Skeletal muscle tissue (tissue), 4 donors: ENCODE data around the gene WDR64. TPM values are rescaled to one million over a fixed set of nuclear protein-coding genes. Genes with fewer than 3 reads are reported as not detected.

Experiments
- H3K27ac ChIP-seq: one replicate; pipeline ENCODE4 v1.7.0; 2013; ENCODE audit warnings: mild to moderate bottlenecking, low read depth, low read length, inconsistent platforms
- H3K27me3 ChIP-seq, 3 donors: one replicate each; pipeline ENCODE4 v1.7.0; 2013; ENCODE audit warnings: low read length in 3 of 3; ENCODE audit not compliant: control insufficient read depth in 3 of 3, insufficient read depth in 3 of 3
- H3K36me3 ChIP-seq, 3 donors: one replicate each; pipeline ENCODE4 v1.7.0; 2013; ENCODE audit warnings: low read length in 3 of 3; ENCODE audit not compliant: control insufficient read depth in 3 of 3, insufficient read depth in 3 of 3
- H3K4me1 ChIP-seq, 3 donors: one replicate each; pipeline ENCODE4 v1.7.0; 2013; ENCODE audit warnings: low read length in 3 of 3, mild to moderate bottlenecking in 3 of 3; ENCODE audit not compliant: control insufficient read depth in 3 of 3, insufficient read depth in 3 of 3
- H3K4me3 ChIP-seq, 3 donors: one replicate each; pipeline ENCODE4 v1.7.0; 2013; ENCODE audit warnings: low read length in 3 of 3
- H3K9ac ChIP-seq, 3 donors: one replicate each; pipeline ENCODE4 v1.7.0; 2013; ENCODE audit warnings: low read length in 3 of 3, mild to moderate bottlenecking in 3 of 3, moderate library complexity in 2 of 3, low read depth in 1 of 3
- H3K9me3 ChIP-seq, 3 donors: one replicate each; pipeline ENCODE4 v1.7.0; 2013; ENCODE audit warnings: low read length in 3 of 3; ENCODE audit not compliant: control insufficient read depth in 3 of 3
- total RNA-seq: library from RNA; depleted of rRNA; stranded (reverse); fragments of >200 nt; gene quantifications from one replicate; pipeline ENCODE4 v1.2.3, GENCODE V29; 2014
- donor health status: Osteomylitis.

WDR64 gene
- not detected for total RNA-seq

GRCh38 chr1:241652012-241652411 is at the start of gene WDR64:
WDR64 (plus strand) TSS chr1:241652281; CDS start chr1:241652485, 204 bp downstream.
- Histone ChIP-seq H3K4me1 (no peaks in the 10 kb centered on the region), H3K9ac (no peak within 1 kb of the TSS), H3K9me3 (peaks cover 0 to 3% (median 0%) of the 10 kb centered on the region in 3 donors), H3K27ac (no peak within 1 kb of the TSS), H3K27me3 (no peaks in the 10 kb centered on the region), H3K4me3 (no peak within 1 kb of the TSS), H3K36me3 (no peaks in the 10 kb centered on the region)

- peaks cover 0 to 4% (median 0%) of the 10 kb centered on the region in 3 donors for H3K4me1 ChIP-seq
- no peaks in the 10 kb centered on the region for H3K27me3 ChIP-seq
- peak overlapping the region; percentile 73 for H3K27ac ChIP-seq
- H3K4me3 ChIP-seq: no peak overlapping the region
- H3K9me3 ChIP-seq: no peaks in the 10 kb centered on the region
- H3K9ac ChIP-seq: no peak overlapping the region
- no peaks in the 10 kb centered on the region for H3K36me3 ChIP-seq
These were observed 48.3 kb upstream of the WDR64 start for GRCh38 chr1:241603731-241604245.

GRCh38 chr1:241605146-241605805 is 46.8 kb upstream of the WDR64 start:
- Histone ChIP-seq H3K36me3 (no peaks in the 10 kb centered on the region), H3K27ac (no peak overlapping the region), H3K4me3 (no peak overlapping the region), H3K9me3 (no peaks in the 10 kb centered on the region), H3K9ac (no peak overlapping the region), H3K27me3 (no peaks in the 10 kb centered on the region), H3K4me1 (peaks cover 0 to 4% (median 0%) of the 10 kb centered on the region in 3 donors)

- Histone ChIP-seq H3K4me1 (peaks cover 0 to 4% (median 0%) of the 10 kb centered on the region in 3 donors), H3K36me3 (no peaks in the 10 kb centered on the region), H3K27ac (no peak overlapping the region), H3K9me3 (no peaks in the 10 kb centered on the region), H3K27me3 (no peaks in the 10 kb centered on the region), H3K4me3 (no peak overlapping the region), H3K9ac (no peak overlapping the region)
These were observed 45.5 kb upstream of the WDR64 start for GRCh38 chr1:241606544-241606943.

- H3K36me3 ChIP-seq: no peaks in the 10 kb centered on the region
- no peak overlapping the region for H3K4me3 ChIP-seq
- no peak overlapping the region for H3K27ac ChIP-seq
- H3K4me1 ChIP-seq: peaks cover 0 to 4% (median 0%) of the 10 kb centered on the region in 3 donors
- H3K9me3 ChIP-seq: no peaks in the 10 kb centered on the region
- H3K27me3 ChIP-seq: no peaks in the 10 kb centered on the region
- H3K9ac ChIP-seq: peak overlapping the region in 1 of 3 donors; percentile 44
These were observed 44.6 kb upstream of the WDR64 start for GRCh38 chr1:241607497-241607896.

GRCh38 chr1:241608379-241609033 is 43.6 kb upstream of the WDR64 start:
- Histone ChIP-seq H3K4me3 (no peak overlapping the region), H3K27me3 (no peaks in the 10 kb centered on the region), H3K9ac (no peak overlapping the region), H3K36me3 (no peaks in the 10 kb centered on the region), H3K27ac (no peak overlapping the region), H3K4me1 (peaks cover 0 to 4% (median 0%) of the 10 kb centered on the region in 3 donors), H3K9me3 (no peaks in the 10 kb centered on the region)

- H3K4me1 ChIP-seq: no peaks in the 10 kb centered on the region
- no peak overlapping the region for H3K4me3 ChIP-seq
- H3K27me3 ChIP-seq: no peaks in the 10 kb centered on the region
- H3K36me3 ChIP-seq: no peaks in the 10 kb centered on the region
- H3K9ac ChIP-seq: no peak overlapping the region
- H3K9me3 ChIP-seq: no peaks in the 10 kb centered on the region
- H3K27ac ChIP-seq: no peak overlapping the region
These were observed 41.8 kb upstream of the WDR64 start for GRCh38 chr1:241610056-241610815.

GRCh38 chr1:241611063-241611462 is 41.0 kb upstream of the WDR64 start:
- Histone ChIP-seq H3K4me1 (no peaks in the 10 kb centered on the region), H3K4me3 (no peak overlapping the region), H3K9ac (no peak overlapping the region), H3K27ac (no peak overlapping the region), H3K9me3 (no peaks in the 10 kb centered on the region), H3K36me3 (no peaks in the 10 kb centered on the region), H3K27me3 (no peaks in the 10 kb centered on the region)

- no peaks in the 10 kb centered on the region for H3K4me1 ChIP-seq
- H3K36me3 ChIP-seq: no peaks in the 10 kb centered on the region
- no peaks in the 10 kb centered on the region for H3K9me3 ChIP-seq
- no peak overlapping the region for H3K27ac ChIP-seq
- no peak overlapping the region for H3K9ac ChIP-seq
- H3K4me3 ChIP-seq: no peak overlapping the region
- no peaks in the 10 kb centered on the region for H3K27me3 ChIP-seq
These were observed 40.3 kb upstream of the WDR64 start for GRCh38 chr1:241611736-241612135.
